GM12892 (cell line): ENCODE measurements around the gene GDF2.

Experiments
- POLR2A ChIP-seq: IDR thresholded peaks from 2 replicates; pipeline ENCODE4 v1.6.1; 2011; ENCODE audit warnings: low read depth, low read length, control low read depth
- POLR2AphosphoS5 ChIP-seq: IDR thresholded peaks from 2 replicates; pipeline ENCODE4 v1.6.1; 2011; ENCODE audit warnings: low read depth, low read length, control low read depth

- no peak for TF ChIP-seq POLR2AphosphoS5
- TF ChIP-seq POLR2A: no peak
These were observed 9.2 kb downstream of the GDF2 start for GRCh38 chr10:47331491-47331890.
